GM19467 (cell line): Measurements from ENCODE around the gene RAPGEF5.

Source experiments
- ATAC-seq: cut with Tn5 transposase; IDR thresholded peaks from one replicate; pipeline ENCODE4 v1.9.1; 2021; ENCODE audit warnings: mild to moderate bottlenecking, moderate library complexity; ENCODE audit not compliant: unreplicated experiment

Gene RAPGEF5

GRCh38 chr7:22269963-22270362 lies 87.0 kb downstream of the RAPGEF5 start:
- ATAC-seq = no peak

GRCh38 chr7:22268884-22269421 lies 88.0 kb downstream of the RAPGEF5 start:
- no peak for ATAC-seq

GRCh38 chr7:22267930-22268615 lies 88.9 kb downstream of the RAPGEF5 start:
- ATAC-seq = no peak

DNA sequence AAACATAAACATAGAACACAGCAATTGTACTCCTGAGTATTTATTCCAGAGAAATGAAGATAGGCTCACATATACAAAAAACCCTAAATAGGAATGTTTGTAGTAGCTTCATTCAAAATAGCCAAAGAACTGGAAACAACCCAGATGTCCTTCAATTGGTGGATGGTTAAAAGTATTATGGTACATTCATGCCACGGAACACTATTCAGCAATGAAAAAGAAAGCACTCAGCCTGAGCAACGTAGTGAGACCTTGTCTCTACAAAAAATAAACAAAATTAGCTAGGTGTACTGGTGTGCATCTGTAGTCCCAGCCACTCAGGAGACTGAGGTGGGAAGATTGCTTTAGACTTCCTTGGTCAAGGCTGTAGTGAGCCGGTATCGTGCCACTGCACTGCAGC lies 94.4 kb downstream of the RAPGEF5 start:
- no peak for ATAC-seq

GRCh38 chr7:22256541-22257096 lies 100.3 kb downstream of the RAPGEF5 start:
- no peak for ATAC-seq

GRCh38 chr7:22255834-22256233 lies 101.1 kb downstream of the RAPGEF5 start:
- ATAC-seq = no peak

- ATAC-seq = no peak
These were observed 101.6 kb downstream of the RAPGEF5 start for GRCh38 chr7:22255342-22255741.

GRCh38 chr7:22252936-22253536 lies 103.9 kb downstream of the RAPGEF5 start:
- no peak for ATAC-seq

- no peak for ATAC-seq
These were observed 104.9 kb downstream of the RAPGEF5 start for GRCh38 chr7:22252016-22252415.

- no peak for ATAC-seq
These were observed 105.7 kb downstream of the RAPGEF5 start for GRCh38 chr7:22251281-22251680.

- no peak for ATAC-seq
These were observed 106.6 kb downstream of the RAPGEF5 start for GRCh38 chr7:22250390-22250789.

DNA sequence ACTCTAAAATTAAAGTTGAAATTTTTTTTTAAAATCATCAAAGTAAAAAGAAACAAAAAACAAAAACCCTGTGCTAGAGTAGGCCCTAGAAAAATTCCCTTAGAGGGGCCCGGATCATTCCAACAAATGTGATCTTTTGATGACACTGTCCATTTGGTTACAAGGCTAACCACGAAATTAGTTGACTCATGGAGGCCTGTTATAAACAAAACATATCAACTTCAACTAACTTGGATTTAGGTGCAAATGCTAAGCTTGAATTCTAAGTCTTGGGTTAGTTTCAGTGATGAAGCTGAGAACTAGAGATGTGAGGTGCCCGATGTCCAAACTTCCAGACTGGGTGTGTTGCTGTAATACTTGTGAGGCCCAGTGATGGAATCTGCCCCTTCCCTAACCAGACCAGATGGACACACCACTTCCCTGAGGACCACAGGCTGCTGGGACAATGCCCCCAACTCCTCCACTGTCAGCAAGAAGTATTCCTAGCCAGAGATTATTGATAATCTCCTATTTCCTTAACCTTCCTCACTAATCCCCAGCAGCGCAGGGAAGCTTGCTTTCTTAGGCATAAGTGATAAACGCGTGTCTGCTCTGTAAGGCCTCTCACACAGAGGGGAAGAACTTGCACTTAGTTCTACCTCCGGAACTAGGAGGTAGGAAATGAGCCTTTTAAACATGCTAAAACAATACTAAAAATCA lies 108.7 kb downstream of the RAPGEF5 start:
- ATAC-seq = no peak

- ATAC-seq = no peak
These were observed 115.1 kb downstream of the RAPGEF5 start for GRCh38 chr7:22241805-22242390.

- ATAC-seq = no peak
These were observed 115.9 kb downstream of the RAPGEF5 start for GRCh38 chr7:22240904-22241571.

- ATAC-seq = no peak
These were observed 118.3 kb downstream of the RAPGEF5 start for GRCh38 chr7:22238354-22239311.

- ATAC-seq = no peak
These were observed 121.8 kb downstream of the RAPGEF5 start for GRCh38 chr7:22235134-22235533.

DNA sequence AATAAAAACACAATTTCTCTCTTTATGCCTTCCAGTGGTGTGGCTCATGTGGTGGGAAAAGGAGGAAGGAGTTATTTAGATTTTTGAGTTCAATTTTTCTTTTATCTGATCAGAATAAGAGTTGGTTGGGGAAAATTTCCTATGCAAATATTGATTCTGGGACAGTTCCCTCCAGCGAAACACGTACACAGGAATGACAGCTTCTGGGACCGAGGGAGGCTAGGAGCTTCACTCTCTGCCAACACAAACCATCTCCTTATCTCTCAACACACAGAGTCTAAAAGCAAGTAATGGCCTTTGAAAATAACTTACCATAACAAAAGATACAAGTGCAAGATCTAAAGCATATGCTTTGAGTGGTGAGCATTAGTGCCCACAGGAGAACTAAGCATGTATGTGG lies 122.7 kb downstream of the RAPGEF5 start:
- no peak for ATAC-seq

DNA sequence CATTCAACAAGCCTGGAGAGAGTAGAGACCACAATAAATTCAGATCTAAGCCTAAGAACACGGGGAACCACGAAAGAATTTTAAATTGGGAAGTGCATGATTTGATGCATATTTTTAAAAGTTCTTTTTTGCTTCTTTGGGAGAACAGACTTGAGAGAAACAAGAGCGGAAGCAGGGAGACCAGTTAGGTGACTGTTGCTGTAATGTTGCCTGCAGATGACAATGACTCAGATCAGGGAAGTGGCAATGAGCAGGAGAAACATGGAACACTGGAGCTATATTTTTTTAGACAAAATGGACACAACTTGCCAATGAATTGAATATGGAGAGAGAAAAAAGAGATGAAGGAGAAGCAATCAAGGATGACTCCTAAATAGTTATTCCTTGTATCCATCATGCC lies 125.1 kb downstream of the RAPGEF5 start:
- ATAC-seq = no peak

DNA sequence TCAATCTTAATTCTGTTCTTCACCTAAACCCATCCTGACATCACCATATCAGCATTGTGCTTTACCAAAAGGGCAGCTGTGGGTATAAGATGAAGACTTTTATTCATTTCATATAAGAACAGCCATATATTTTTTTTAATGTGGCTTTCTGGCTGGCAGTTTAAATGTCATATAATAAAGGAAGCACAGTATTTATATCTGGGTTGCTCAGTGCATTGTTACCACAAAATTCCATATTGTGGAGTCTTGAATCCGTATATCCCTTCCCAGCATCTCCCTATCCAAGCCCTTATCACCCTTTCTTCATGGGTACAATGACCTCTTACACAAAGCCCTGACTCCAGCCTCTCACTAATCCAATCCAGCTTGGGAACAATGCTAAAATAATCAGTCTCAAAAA lies 125.8 kb downstream of the RAPGEF5 start:
- no peak for ATAC-seq

DNA sequence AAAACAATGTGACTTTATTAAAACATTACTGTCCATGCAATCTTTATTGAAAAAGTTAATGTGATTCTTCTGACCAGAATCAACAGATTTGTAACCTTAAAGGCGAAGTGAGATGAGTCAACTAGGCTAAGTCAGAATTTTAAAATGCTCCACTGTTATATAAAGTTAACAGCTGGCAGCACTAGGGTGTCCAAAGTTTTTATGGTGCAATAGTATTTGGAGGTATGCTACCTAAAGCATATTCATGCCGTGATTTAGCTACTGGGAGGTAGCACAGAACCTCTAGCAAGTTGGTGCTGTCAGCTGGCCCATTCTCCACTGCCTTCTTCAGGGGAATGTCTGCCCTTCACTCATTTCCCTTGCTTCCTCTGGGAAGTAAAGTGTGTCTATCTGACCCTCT lies 126.7 kb downstream of the RAPGEF5 start:
- no peak for ATAC-seq
